Trophoblast cell (in vitro differentiated cells and primary cell): ENCODE data around the gene A4GALT.

Experiments
- DNase-seq, 2 donors: peaks; one replicate each; pipeline ENCODE4 v3.0.0-alpha.2; 2016
- H2AFZ ChIP-seq: 2 replicates; pipeline ENCODE4 v1.6.1; 2013; ENCODE audit warnings: low read length, moderate library complexity, mild to moderate bottlenecking; ENCODE audit not compliant: insufficient read depth, poor library complexity
- H2AK5ac ChIP-seq: 2 replicates; pipeline ENCODE4 v1.6.1; 2013; ENCODE audit warnings: mild to moderate bottlenecking, low read length
- H2BK120ac ChIP-seq: 2 replicates; pipeline ENCODE4 v1.6.1; 2013; ENCODE audit warnings: low read length, mild to moderate bottlenecking, moderate library complexity; ENCODE audit not compliant: insufficient read depth, poor library complexity
- H2BK12ac ChIP-seq: 2 replicates; pipeline ENCODE4 v1.6.1; 2013; ENCODE audit warnings: mild to moderate bottlenecking, low read length, moderate library complexity
- H2BK5ac ChIP-seq: 2 replicates; pipeline ENCODE4 v1.6.1; 2013; ENCODE audit warnings: low read length, low read depth, moderate library complexity, mild to moderate bottlenecking; ENCODE audit not compliant: poor library complexity
- H3K14ac ChIP-seq: 2 replicates; pipeline ENCODE4 v1.6.1; 2013; ENCODE audit warnings: mild to moderate bottlenecking, low read length
- H3K18ac ChIP-seq: 2 replicates; pipeline ENCODE4 v1.6.1; 2013; ENCODE audit warnings: mild to moderate bottlenecking, low read length
- H3K23ac ChIP-seq: 2 replicates; pipeline ENCODE4 v1.6.1; 2013; ENCODE audit warnings: low read length
- H3K27ac ChIP-seq: 2 replicates; pipeline ENCODE4 v1.5.1; 2013; ENCODE audit warnings: low read depth, mild to moderate bottlenecking, inconsistent platforms, low read length, moderate library complexity
- H3K27me3 ChIP-seq: 2 replicates; pipeline ENCODE4 v1.6.1; 2013; ENCODE audit warnings: inconsistent platforms, mild to moderate bottlenecking, low read length, moderate library complexity; ENCODE audit not compliant: insufficient read depth
- H3K36me3 ChIP-seq, 2 experiments: 1 replicate in 1 of 2; 2 replicates in 1 of 2; pipeline ENCODE4 v1.6.1; 2013; ENCODE audit warnings: low read length in 2 of 2, mild to moderate bottlenecking in 2 of 2, moderate library complexity in 1 of 2; ENCODE audit not compliant: insufficient read depth in 2 of 2, control insufficient read depth in 1 of 2
- H3K4ac ChIP-seq: 2 replicates; pipeline ENCODE4 v1.6.1; 2013; ENCODE audit warnings: low read depth, mild to moderate bottlenecking, low read length, moderate library complexity
- H3K4me1 ChIP-seq, 2 experiments: 1 replicate in 1 of 2; 2 replicates in 1 of 2; pipeline ENCODE4 v1.6.1; 2013; ENCODE audit warnings: low read length in 2 of 2, mild to moderate bottlenecking in 2 of 2, moderate library complexity in 1 of 2; ENCODE audit not compliant: insufficient read depth in 2 of 2, control insufficient read depth in 1 of 2
- H3K4me2 ChIP-seq: 2 replicates; pipeline ENCODE4 v1.6.1; 2013; ENCODE audit warnings: inconsistent platforms, mild to moderate bottlenecking, low read length, moderate library complexity
- H3K4me3 ChIP-seq: 2 replicates; pipeline ENCODE4 v1.5.1; 2013; ENCODE audit warnings: mild to moderate bottlenecking, low read depth, low read length, inconsistent platforms
- H3K79me1 ChIP-seq: one replicate; pipeline ENCODE4 v1.6.1; 2013; ENCODE audit warnings: low read length
- H3K79me2 ChIP-seq: 2 replicates; pipeline ENCODE4 v1.6.1; 2013; ENCODE audit warnings: low read length, mild to moderate bottlenecking; ENCODE audit not compliant: control insufficient read depth, insufficient read depth, poor library complexity
- H3K9ac ChIP-seq: 2 replicates; pipeline ENCODE4 v1.6.1; 2013; ENCODE audit warnings: mild to moderate bottlenecking, low read length
- H3K9me3 ChIP-seq: 2 replicates; pipeline ENCODE4 v1.6.1; 2013; ENCODE audit warnings: low read depth, mild to moderate bottlenecking, control low read depth, inconsistent platforms, low read length; ENCODE audit not compliant: insufficient read depth
- H4K12ac ChIP-seq: 2 replicates; pipeline ENCODE4 v1.6.1; 2013; ENCODE audit warnings: low read depth, mild to moderate bottlenecking, low read length, moderate library complexity
- H4K8ac ChIP-seq: 2 replicates; pipeline ENCODE4 v1.6.1; 2013; ENCODE audit warnings: low read depth, mild to moderate bottlenecking, low read length, moderate library complexity
- H4K91ac ChIP-seq: one replicate; pipeline ENCODE4 v1.6.1; 2013; ENCODE audit warnings: low read depth, mild to moderate bottlenecking, low read length, moderate library complexity
- WGBS: extraction: QIAGEN DNeasy Blood & Tissue Kit; methylation state at CpG from one replicate; pipeline ENCODE4 v1.1.7; 2013; ENCODE audit warnings: missing lambda C conversion rate; ENCODE audit not compliant: insufficient read length, insufficient coverage; ENCODE audit errors: extremely low coverage; 5-methylcytosine and 5-hydroxymethylcytosine counted together

A4GALT gene

DNA sequence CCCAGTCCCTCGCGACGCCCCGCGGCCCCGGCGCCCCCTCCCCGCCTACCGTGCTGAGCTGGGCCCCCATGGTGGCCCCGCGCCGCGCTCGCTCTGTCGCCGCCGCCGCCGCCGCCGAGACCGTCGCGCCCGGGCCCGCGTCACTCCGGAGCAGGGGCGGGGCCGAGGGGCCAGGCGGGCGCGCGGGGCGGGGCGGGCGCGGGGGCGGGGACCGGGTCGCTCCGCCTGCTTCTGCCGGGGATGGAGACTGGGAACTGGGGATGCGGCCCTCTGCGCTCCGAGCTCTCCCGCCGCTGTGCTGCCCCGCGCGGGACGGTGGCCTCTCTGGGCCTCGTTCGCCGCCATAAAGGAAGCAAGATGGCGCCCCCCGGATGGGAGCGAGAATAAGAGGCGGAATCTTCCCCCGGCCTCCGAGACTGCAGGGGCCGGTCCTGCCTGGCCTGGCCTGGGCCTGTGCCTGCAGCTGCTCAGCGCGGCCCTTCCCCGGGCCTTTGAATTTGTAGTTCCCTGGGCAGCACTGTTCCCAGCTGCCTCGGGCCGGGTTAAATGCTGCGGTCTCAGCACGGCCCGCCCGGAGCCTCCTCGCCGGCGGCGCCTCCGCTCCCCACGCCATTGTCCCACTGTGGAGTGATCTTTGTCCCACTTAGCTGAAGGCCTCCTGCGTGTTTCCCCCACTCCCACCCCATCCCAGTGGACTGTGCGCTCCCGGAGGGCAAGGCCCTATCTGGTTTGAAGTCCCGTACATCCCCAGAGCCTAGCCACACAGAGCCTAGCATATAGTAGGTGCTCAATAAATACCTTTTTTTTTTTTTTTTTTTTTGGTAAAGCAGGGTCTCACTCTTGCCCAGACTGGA, 71.2 kb downstream of the A4GALT start, which contains the start of gene CYB5R3:
Gene CYB5R3, minus strand, starts transcription at position 147 of the 854 bp plus-strand sequence. Its CDS starts 77 bp downstream, at position 70.
- Histone ChIP-seq H3K27ac (peak within 1 kb of the TSS; percentile 49), H3K79me1 (peaks cover 11% of the 10 kb centered on the region), H3K27me3 (no peaks in the 10 kb centered on the region), H4K8ac (peak within 1 kb of the TSS; percentile 99), H2BK5ac (peak within 1 kb of the TSS; percentile 52), H4K12ac (peak within 1 kb of the TSS; percentile 96), H3K4me2 (peak within 1 kb of the TSS; percentile 78), H3K9me3 (peaks cover 2% of the 10 kb centered on the region), H3K4ac (peak within 1 kb of the TSS; percentile 94), H3K4me3 (peak within 1 kb of the TSS; percentile 90), H3K36me3 (peaks cover 0 to 7% of the 10 kb centered on the region in 2 experiments), H3K79me2 (peaks cover 19% of the 10 kb centered on the region), H2AK5ac (peak within 1 kb of the TSS; percentile 59), H3K4me1 (peaks cover 31 to 36% of the 10 kb centered on the region in 2 experiments), H4K91ac (peak within 1 kb of the TSS; percentile 89), H3K23ac (no peak within 1 kb of the TSS), H3K9ac (peak within 1 kb of the TSS; percentile 65), H3K18ac (peak within 1 kb of the TSS; percentile 94), H2AFZ (peak within 1 kb of the TSS; percentile 98), H3K14ac (peak within 1 kb of the TSS; percentile 92), H2BK12ac (peak within 1 kb of the TSS; percentile 50), H2BK120ac (peak within 1 kb of the TSS; percentile 63)
- no CpG with 5 or more reads among the region's 81 CpGs for WGBS
- DNase-seq: peak; percentile 63 to 80

DNA sequence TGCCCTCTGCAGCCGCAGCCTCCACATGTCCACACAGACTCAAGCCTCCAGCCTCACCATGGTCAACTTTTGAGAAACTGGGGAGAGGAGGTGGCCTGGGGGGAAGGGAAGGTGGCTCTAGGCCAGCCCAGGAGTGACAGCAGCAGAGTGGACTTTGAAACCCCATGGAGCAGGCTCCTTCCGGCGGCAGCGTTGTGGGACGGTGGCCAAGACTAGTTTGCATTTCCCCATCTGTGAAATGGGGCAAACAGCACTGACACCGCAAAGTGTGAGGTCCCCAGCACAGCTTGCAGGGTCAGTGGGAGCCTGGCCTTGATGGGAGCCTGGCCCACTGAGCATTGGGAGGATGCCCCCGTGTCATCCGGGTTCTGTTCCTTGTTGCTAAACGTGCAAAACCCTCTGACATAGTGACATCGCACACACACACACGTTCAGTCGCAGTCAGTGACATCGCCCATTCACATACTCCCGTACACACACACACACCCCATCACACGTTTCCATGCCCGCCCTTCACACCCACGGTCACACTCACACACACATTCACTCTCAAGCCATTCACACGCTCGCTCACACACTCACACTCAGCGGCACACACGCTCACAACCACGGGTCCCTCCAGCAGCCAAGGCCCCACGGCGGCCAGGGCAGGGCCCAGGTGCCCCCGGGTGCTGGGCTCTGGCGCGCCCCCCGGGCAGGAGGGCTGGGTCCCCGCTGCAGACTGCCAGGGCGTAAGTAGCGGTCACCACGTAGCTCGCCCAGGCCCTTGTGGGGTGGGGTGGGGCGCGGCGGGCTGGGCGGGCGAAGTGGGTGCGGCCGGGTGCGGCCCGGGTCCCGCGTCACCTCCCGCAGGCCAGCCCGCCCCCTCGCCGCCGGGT, 72.1 kb downstream of the A4GALT start:
- no peak overlapping the region for H2BK120ac ChIP-seq
- H3K4me1 ChIP-seq: peaks cover 27 to 36% of the 10 kb centered on the region in 2 experiments
- no peak overlapping the region for H2BK12ac ChIP-seq
- H3K4me2 ChIP-seq: peak overlapping the region; percentile 73
- H3K9ac ChIP-seq: peak overlapping the region; percentile 65
- no peak overlapping the region for H2BK5ac ChIP-seq
- no CpG with 5 or more reads among the region's 49 CpGs for WGBS
- H4K12ac ChIP-seq: peak overlapping the region; percentile 90
- peak overlapping the region; percentile 33 for H2AK5ac ChIP-seq
- H3K79me1 ChIP-seq: peaks cover 10% of the 10 kb centered on the region
- H3K23ac ChIP-seq: no peak overlapping the region
- peak overlapping the region; percentile 47 for H4K91ac ChIP-seq
- H2AFZ ChIP-seq: peak overlapping the region; percentile 61
- H3K79me2 ChIP-seq: peaks cover 19% of the 10 kb centered on the region
- peak overlapping the region; percentile 90 for H4K8ac ChIP-seq
- H3K14ac ChIP-seq: peak overlapping the region; percentile 78
- peak overlapping the region; percentile 90 for H3K4me3 ChIP-seq
- no peak overlapping the region for H3K27ac ChIP-seq
- H3K18ac ChIP-seq: peak overlapping the region; percentile 94
- H3K27me3 ChIP-seq: no peaks in the 10 kb centered on the region
- H3K36me3 ChIP-seq: peaks cover 0 to 7% of the 10 kb centered on the region in 2 experiments
- peak in 1 of 2 donors; percentile 19 for DNase-seq
- peak overlapping the region; percentile 25 for H3K4ac ChIP-seq
- H3K9me3 ChIP-seq: peaks cover 1% of the 10 kb centered on the region

- no peak overlapping the region for H3K4me3 ChIP-seq
- no peak overlapping the region for H3K27ac ChIP-seq
- no peak overlapping the region for H2BK120ac ChIP-seq
- H3K9ac ChIP-seq: no peak overlapping the region
- no peak overlapping the region for H3K14ac ChIP-seq
- H2BK5ac ChIP-seq: no peak overlapping the region
- peak overlapping the region; percentile 25 for H3K4ac ChIP-seq
- no peaks in the 10 kb centered on the region for H3K9me3 ChIP-seq
- no peak overlapping the region for H4K91ac ChIP-seq
- H3K36me3 ChIP-seq: peaks cover 0 to 7% of the 10 kb centered on the region in 2 experiments
- WGBS: no CpG with 5 or more reads among the region's 4 CpGs
- H3K23ac ChIP-seq: no peak overlapping the region
- H2AFZ ChIP-seq: no peak overlapping the region
- H3K4me1 ChIP-seq: peaks cover 25 to 34% of the 10 kb centered on the region in 2 experiments
- H3K79me2 ChIP-seq: peaks cover 19% of the 10 kb centered on the region
- no peaks in the 10 kb centered on the region for H3K27me3 ChIP-seq
- H3K4me2 ChIP-seq: peak overlapping the region; percentile 73
- H4K8ac ChIP-seq: no peak overlapping the region
- no peak overlapping the region for H4K12ac ChIP-seq
- no peak for DNase-seq
- H3K79me1 ChIP-seq: peaks cover 8% of the 10 kb centered on the region
- no peak overlapping the region for H2AK5ac ChIP-seq
- H3K18ac ChIP-seq: peak overlapping the region; percentile 94
- no peak overlapping the region for H2BK12ac ChIP-seq
Measured at GRCh38 chr22:42648017-42648367, 72.7 kb downstream of the A4GALT start.
